GM12865 (cell line): Measurements from ENCODE around the gene RCE1.
A peak's percentile ranks its signal among the peaks of the same experiment; 100 is the strongest.
"Not testable (repeated sequence)": the region's sequence is repeated elsewhere in the genome, so short reads cannot be mapped to it uniquely, and the experiment has no call there.

Experiments
- DNase-seq: peaks from one replicate; pipeline ENCODE4 v3.0.0; 2010; ENCODE audit warnings: low read depth
- H3K4me3 ChIP-seq: 2 replicates; pipeline ENCODE4 v1.5.1; 2011; ENCODE audit warnings: mild to moderate bottlenecking, low read depth, low read length, control low read depth
- CTCF ChIP-seq: IDR thresholded peaks from 2 replicates; pipeline ENCODE4 v1.5.1; 2011; ENCODE audit warnings: low read length, control low read depth, low read depth, inconsistent platforms; ENCODE audit not compliant: insufficient read depth; ENCODE audit errors: missing control alignments

The RCE1 gene

GRCh38 chr11:66842896-66843775 is at the start of gene RCE1:
Gene RCE1, plus strand, starts transcription at chr11:66843441. Its CDS starts 15 bp downstream, at chr11:66843456.
- TF ChIP-seq CTCF: no peak
- H3K4me3 ChIP-seq: peak within 1 kb of the TSS; percentile 92
- DNase-seq: peak; percentile 93

GRCh38 chr11:66799815-66800214 is 43.4 kb upstream of the RCE1 start:
- DNase-seq, H3K4me3 ChIP-seq: not testable (repeated sequence)

GRCh38 chr11:66800720-66801428 is 42.4 kb upstream of the RCE1 start:
- no peak overlapping the region; the same call in 1 of the 2 replicates for H3K4me3 ChIP-seq
- peak; percentile 63 for DNase-seq
- no peak for TF ChIP-seq CTCF

- no peak for DNase-seq
- no peak for TF ChIP-seq CTCF
- no peak overlapping the region for H3K4me3 ChIP-seq
Measured at GRCh38 chr11:66809592-66809991, 33.6 kb upstream of the RCE1 start.

GRCh38 chr11:66810576-66811185 is 32.6 kb upstream of the RCE1 start:
- TF ChIP-seq CTCF: no peak
- DNase-seq: no peak
- H3K4me3 ChIP-seq: no peak overlapping the region

GRCh38 chr11:66814678-66815077 is 28.6 kb upstream of the RCE1 start:
- no peak for TF ChIP-seq CTCF
- no peak overlapping the region for H3K4me3 ChIP-seq
- no peak for DNase-seq

GRCh38 chr11:66815646-66816045 is 27.6 kb upstream of the RCE1 start:
- H3K4me3 ChIP-seq: no peak overlapping the region
- DNase-seq: no peak
- TF ChIP-seq CTCF: no peak
